HepG2 (cell line): ENCODE measurements around the gene SIAH1. TPM values are rescaled to one million over a fixed set of nuclear protein-coding genes. Genes with fewer than 3 reads are reported as not detected.

Experiments used
- ATF7-NPFF ChIP-seq: sonication (generic); formaldehyde crosslinking; IDR thresholded peaks from 2 replicates; pipeline ENCODE4 v1.8.1; 2023; ENCODE audit warnings: mild to moderate bottlenecking, low read depth, missing genetic modification reagents, moderate library complexity
- EZH2 ChIP-seq: conservative IDR thresholded peaks from 2 replicates; pipeline ENCODE4 v1.6.1; 2012; ENCODE audit warnings: mild to moderate bottlenecking, low read depth, low read length, moderate library complexity
- JUNB ChIP-seq: sonication (generic); formaldehyde crosslinking; IDR thresholded peaks from 2 replicates; pipeline ENCODE4 v1.8.0; 2022; ENCODE audit warnings: missing genetic modification reagents, mild to moderate bottlenecking, borderline replicate concordance
- NBN ChIP-seq: fragments of 450-650 bp; conservative IDR thresholded peaks from 2 replicates; pipeline ENCODE4 v1.6.1; 2017
- ZNF143 ChIP-seq: sonication (generic); formaldehyde crosslinking; IDR thresholded peaks from 2 replicates; pipeline ENCODE4 v1.4.0; 2020; ENCODE audit warnings: missing genetic modification reagents
- ZNF367 ChIP-seq: sonication (generic); formaldehyde crosslinking; IDR thresholded peaks from 2 replicates; pipeline ENCODE4 v1.4.0; 2020; ENCODE audit warnings: missing genetic modification reagents, borderline replicate concordance
- polyA plus RNA-seq, 8 experiments: library from polyadenylated mRNA; depleted of rRNA in 3 of 8; stranded (reverse) in 7 of 8; unstranded in 1 of 8; fragments of >200 nt; fragmentation: Illumina TruSeq in 4 of 8; extraction: Trizol in 4 of 8; gene quantifications; 2 replicates each; pipeline versions ENCODE4 v1.2.1 to v1.2.3, GENCODE V29; 2011 to 2016; ENCODE audit warnings: low read depth in 4 of 8, missing spikeins in 1 of 8, mixed read lengths in 1 of 8; ENCODE audit not compliant: insufficient read depth in 1 of 8
- total RNA-seq, 5 experiments: library from RNA; depleted of rRNA; stranded (reverse); fragments of >200 nt; fragmentation: Illumina TruSeq; extraction: Trizol; gene quantifications; 2 replicates each; pipeline ENCODE4 v1.2.3, GENCODE V29; 2016; ENCODE audit warnings: low read depth in 1 of 5
- TF ChIP-seq, protein P1 (sequence below): sonication (generic); formaldehyde crosslinking; IDR thresholded peaks from 2 replicates; pipeline ENCODE4 v1.4.0; 2020; ENCODE audit warnings: mild to moderate bottlenecking, missing genetic modification reagents
- TF ChIP-seq, protein P2 (sequence below): sonication (generic); formaldehyde crosslinking; IDR thresholded peaks from 2 replicates; pipeline ENCODE4 v1.4.0; 2020; ENCODE audit warnings: missing genetic modification reagents
- TF ChIP-seq, protein P3 (sequence below): sonication (generic); formaldehyde crosslinking; IDR thresholded peaks from 2 replicates; pipeline ENCODE4 v1.4.0; 2020; ENCODE audit warnings: missing genetic modification reagents, borderline replicate concordance
- TF ChIP-seq, protein P4 (sequence below): IDR thresholded peaks from 2 replicates; pipeline ENCODE4 v1.6.1; 2016; ENCODE audit warnings: missing biosample characterization, missing genetic modification reagents, low read depth
- TF ChIP-seq, protein P5 (sequence below): sonication (generic); formaldehyde crosslinking; IDR thresholded peaks from 2 replicates; pipeline ENCODE4 v1.5.1; 2020; ENCODE audit warnings: missing genetic modification reagents, mild to moderate bottlenecking, borderline replicate concordance

Gene SIAH1
- total and polyA plus RNA-seq, 2 of the 13 experiments (the other 11 are each of a cell fraction or from before 2014, with no cell fraction given), result 16.0 to 28.6 TPM

DNA sequence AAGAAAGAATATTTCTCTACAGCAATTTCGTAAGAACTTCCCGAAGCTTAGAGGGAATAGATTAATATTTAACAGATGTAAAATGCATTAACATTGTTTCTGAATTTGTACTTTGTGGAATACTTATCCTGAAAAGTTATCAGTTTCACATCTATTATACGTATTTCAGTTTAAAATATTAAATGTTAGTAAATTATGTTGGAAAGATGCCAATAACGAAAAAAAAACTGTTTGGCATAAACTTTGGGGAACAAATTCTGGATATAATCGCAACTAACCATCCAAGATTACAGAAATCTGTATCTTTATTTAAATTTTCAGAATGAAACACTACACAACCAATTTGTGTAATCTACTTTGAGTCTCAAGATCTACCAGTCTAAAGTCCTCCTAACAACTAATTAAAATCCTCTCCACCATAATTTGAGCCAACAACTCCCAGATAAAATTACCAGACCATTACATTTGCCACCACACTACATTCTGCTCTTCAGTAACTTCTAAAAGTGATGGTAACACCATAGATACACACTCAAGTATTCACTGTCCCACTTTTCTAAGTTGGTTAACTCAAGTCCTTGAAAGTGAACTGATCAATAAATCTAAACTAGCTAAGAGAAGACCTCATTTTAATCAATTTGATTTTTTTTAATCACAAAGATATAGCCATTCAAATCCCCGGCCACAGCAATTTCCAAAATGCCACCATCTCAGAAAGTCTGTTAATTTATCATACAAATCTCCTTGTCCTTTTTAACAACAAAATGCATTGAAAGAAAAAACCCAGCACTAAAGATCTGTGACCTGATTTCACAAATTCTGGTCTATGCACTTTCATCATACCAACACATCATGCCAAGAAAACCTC is 2.0 kb downstream of the SIAH1 start (continued):
- TF ChIP-seq, protein P1, sequence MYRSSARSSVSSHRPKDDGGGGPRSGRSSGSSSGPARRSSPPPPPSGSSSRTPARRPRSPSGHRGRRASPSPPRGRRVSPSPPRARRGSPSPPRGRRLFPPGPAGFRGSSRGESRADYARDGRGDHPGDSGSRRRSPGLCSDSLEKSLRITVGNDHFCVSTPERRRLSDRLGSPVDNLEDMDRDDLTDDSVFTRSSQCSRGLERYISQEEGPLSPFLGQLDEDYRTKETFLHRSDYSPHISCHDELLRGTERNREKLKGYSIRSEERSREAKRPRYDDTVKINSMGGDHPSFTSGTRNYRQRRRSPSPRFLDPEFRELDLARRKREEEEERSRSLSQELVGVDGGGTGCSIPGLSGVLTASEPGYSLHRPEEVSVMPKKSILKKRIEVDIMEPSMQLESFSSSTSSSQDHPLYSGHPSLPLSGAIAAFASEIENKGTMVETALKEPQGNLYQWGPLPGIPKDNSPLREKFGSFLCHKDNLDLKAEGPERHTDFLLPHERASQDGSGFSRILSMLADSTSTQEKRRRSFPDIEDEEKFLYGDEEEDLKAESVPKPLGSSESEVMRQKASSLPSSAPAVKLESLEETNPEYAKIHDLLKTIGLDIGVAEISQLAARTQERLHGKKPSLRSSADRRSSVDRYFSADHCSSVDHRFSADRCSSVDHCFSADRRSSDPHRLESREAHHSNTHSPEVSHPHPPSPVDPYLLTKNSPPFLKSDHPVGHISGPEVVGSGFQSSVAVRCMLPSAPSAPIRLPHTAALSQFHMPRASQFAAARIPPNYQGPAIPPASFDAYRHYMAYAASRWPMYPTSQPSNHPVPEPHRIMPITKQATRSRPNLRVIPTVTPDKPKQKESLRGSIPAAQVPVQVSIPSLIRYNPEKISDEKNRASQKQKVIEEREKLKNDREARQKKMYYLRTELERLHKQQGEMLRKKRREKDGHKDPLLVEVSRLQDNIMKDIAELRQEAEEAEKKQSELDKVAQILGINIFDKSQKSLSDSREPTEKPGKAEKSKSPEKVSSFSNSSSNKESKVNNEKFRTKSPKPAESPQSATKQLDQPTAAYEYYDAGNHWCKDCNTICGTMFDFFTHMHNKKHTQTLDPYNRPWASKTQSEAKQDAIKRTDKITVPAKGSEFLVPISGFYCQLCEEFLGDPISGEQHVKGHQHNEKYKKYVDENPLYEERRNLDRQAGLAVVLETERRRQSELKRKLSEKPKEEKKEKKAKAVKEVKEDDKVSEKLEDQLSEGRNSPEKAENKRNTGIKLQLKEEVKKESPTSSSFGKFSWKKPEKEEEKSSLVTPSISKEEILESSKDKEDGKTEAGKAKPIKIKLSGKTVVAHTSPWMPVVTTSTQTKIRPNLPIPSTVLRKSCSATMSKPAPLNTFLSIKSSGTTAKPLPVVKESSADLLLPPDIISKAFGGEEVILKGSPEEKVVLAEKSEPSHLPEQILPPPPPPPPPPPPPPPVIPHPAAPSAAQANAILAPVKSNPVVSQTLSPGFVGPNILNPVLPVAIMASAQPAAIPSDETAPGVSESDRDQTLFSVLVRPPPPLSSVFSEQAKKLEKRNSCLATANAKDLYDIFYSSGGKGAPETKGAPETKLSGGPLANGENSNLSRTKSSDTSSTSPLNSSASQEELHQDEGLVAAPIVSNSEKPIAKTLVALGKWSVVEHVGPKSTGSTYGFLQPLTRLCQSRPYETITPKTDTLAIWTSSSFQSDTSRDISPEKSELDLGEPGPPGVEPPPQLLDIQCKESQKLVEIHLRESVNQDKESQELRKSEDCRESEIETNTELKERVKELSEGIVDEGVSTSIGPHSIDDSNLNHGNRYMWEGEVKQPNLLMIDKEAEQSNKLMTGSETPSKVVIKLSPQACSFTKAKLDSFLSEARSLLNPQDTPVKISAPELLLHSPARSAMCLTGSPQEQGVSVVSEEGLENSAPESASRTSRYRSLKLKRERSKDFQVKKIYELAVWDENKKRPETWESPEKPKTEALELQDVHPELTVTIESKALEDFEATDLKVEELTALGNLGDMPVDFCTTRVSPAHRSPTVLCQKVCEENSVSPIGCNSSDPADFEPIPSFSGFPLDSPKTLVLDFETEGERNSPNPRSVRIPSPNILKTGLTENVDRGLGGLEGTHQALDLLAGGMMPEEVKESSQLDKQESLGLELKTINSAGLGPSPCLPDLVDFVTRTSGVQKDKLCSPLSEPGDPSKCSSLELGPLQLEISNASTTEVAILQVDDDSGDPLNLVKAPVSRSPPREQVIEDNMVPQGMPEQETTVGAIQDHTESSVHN (CRISPR knock-in tag), result no peak
- no peak for TF ChIP-seq JUNB (CRISPR knock-in tag)
- TF ChIP-seq, protein P2, sequence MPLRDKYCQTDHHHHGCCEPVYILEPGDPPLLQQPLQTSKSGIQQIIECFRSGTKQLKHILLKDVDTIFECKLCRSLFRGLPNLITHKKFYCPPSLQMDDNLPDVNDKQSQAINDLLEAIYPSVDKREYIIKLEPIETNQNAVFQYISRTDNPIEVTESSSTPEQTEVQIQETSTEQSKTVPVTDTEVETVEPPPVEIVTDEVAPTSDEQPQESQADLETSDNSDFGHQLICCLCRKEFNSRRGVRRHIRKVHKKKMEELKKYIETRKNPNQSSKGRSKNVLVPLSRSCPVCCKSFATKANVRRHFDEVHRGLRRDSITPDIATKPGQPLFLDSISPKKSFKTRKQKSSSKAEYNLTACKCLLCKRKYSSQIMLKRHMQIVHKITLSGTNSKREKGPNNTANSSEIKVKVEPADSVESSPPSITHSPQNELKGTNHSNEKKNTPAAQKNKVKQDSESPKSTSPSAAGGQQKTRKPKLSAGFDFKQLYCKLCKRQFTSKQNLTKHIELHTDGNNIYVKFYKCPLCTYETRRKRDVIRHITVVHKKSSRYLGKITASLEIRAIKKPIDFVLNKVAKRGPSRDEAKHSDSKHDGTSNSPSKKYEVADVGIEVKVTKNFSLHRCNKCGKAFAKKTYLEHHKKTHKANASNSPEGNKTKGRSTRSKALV (CRISPR knock-in tag), result 0 out of 2 replicates have a peak, but pooled peaks have one; percentile 65
- TF ChIP-seq, protein P3, sequence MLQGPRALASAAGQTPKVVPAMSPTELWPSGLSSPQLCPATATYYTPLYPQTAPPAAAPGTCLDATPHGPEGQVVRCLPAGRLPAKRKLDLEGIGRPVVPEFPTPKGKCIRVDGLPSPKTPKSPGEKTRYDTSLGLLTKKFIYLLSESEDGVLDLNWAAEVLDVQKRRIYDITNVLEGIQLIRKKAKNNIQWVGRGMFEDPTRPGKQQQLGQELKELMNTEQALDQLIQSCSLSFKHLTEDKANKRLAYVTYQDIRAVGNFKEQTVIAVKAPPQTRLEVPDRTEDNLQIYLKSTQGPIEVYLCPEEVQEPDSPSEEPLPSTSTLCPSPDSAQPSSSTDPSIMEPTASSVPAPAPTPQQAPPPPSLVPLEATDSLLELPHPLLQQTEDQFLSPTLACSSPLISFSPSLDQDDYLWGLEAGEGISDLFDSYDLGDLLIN, result no peak
- TF ChIP-seq, protein P4, sequence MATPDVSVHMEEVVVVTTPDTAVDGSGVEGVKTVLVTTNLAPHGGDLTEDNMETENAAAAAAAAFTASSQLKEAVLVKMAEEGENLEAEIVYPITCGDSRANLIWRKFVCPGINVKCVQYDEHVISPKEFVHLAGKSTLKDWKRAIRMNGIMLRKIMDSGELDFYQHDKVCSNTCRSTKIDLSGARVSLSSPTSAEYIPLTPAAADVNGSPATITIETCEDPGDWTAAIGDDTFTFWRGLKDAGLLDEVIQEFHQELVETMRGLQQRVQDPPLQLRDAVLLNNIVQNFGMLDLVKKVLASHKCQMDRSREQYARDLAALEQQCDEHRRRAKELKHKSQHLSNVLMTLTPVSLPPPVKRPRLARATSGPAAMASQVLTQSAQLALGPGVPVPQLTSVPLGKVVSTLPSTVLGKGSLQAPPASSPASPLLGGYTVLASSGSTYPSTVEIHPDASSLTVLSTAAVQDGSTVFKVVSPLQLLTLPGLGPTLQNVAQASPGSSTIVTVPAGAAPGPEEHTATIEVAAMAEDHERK (CRISPR knock-in tag), result no peak
- no peak for TF ChIP-seq NBN
- TF ChIP-seq, protein P5, sequence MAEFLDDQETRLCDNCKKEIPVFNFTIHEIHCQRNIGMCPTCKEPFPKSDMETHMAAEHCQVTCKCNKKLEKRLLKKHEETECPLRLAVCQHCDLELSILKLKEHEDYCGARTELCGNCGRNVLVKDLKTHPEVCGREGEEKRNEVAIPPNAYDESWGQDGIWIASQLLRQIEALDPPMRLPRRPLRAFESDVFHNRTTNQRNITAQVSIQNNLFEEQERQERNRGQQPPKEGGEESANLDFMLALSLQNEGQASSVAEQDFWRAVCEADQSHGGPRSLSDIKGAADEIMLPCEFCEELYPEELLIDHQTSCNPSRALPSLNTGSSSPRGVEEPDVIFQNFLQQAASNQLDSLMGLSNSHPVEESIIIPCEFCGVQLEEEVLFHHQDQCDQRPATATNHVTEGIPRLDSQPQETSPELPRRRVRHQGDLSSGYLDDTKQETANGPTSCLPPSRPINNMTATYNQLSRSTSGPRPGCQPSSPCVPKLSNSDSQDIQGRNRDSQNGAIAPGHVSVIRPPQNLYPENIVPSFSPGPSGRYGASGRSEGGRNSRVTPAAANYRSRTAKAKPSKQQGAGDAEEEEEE (CRISPR knock-in tag), result no peak
- TF ChIP-seq EZH2, result no peak
- no peak for TF ChIP-seq ATF7-NPFF (CRISPR knock-in tag)
- no peak for TF ChIP-seq ZNF367
- no peak for TF ChIP-seq ZNF143 (CRISPR knock-in tag)
